Islet of Langerhans (tissue), 1 donor: Measurements from ENCODE around the gene SPTBN4.
"Not testable (repeated sequence)": the region's sequence is repeated elsewhere in the genome, so short reads cannot be mapped to it uniquely, and the experiment has no call there.

Experiments used
- FAIRE-seq: peaks from one replicate; lab custom pipeline; 2011; peaks lifted over from hg19 to GRCh38; lab: Jason Lieb, UNC

The SPTBN4 gene

DNA sequence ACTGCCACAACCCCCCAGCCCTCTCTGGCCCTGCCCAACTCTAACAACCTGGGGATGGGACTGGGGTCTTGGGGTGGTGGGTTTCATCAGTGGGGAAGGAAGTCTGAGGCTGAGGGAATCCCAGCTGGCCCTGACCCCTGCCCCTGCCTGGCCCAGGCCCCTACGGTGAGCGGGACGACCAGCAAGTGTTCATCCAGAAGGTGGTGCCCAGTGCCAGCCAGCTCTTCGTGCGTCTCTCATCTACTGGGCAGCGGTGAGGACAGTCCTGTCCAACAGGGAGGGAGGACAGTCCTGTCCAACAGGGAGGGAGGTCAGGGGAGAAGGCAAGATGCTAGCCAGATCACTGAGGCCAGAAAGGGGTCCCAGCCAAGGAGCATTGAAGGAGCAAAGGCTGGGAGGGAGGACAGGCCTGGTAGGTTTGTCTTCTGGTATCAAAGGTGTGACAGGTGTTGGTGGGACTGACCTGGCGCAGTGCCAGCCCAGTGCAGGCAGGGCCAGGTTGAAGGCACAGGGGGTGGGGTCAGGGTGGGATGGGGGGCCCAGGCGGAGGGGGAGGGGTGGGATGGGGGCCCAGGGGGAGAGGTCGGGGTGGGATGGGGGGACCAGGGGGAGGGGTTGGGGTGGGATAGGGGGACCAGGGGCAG, 122.2 kb downstream of the SPTBN4 start:
- FAIRE-seq = no peak

DNA sequence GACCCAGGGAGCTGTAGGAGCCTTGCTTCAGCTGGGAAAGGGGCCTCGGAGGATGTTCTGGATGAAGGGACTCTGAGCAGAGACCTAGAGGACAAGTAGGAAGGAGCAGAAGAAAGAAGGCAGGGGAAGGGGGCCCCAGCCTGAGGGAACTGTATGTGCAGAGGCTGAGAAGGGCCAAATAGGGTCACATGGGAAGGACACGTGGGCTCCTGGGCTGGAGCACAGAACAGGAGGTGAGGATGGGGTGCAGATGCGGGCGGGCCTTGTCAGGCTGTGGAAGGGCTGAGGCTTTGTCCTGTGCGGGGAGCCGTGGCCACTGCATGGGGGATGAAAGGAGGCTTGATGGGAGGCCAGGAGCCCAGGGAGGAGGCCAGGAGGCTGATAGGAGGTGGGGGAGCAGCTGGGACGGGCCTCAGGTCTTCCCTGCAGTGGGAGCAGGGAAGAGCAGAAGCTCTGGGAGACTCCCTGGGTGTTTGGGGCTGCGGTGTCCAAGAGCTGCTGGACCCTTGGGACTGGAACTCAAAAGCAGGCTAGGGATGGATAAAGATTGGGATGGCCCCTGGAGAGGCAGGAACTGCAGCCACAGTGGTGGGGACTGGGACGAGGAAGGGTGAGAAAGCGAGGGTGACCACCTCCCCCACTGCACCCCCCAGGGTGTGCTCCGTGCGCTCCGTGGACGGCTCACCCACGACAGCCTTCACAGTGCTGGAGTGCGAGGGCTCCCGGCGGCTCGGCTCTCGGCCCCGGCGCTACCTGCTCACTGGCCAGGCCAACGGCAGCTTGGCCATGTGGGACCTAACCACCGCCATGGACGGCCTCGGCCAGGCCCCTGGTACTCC, 123.0 kb downstream of the SPTBN4 start:
- no peak for FAIRE-seq

DNA sequence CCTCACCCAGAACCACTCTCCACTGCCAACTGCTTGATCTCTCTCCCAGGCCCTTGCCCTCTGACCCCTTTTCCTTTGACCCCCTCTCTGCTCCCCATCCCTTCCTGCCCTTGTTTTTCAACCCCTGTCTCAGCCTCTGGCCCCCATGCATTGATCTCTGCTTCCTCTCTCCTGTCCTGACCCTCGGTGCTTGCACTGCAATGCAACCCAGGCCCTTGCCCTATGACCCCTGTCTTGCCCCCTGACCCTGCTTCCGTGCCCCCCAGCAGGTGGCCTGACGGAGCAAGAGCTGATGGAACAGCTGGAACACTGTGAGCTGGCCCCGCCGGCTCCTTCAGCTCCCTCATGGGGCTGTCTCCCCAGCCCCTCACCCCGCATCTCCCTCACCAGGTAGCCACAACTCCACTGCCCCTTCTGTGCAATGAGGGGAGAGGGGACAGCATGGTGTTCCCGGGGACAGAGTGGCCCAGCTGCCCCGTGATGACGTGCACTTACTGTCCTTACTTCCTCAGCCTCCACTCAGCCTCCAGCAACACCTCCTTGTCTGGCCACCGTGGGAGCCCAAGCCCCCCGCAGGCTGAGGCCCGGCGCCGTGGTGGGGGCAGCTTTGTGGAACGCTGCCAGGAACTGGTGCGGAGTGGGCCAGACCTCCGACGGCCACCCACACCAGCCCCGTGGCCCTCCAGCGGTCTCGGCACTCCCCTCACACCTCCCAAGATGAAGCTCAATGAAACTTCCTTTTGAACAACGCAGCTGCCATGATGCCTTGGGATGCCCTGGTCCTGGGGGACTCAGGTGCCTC, 123.9 kb downstream of the SPTBN4 start:
- FAIRE-seq = no peak

DNA sequence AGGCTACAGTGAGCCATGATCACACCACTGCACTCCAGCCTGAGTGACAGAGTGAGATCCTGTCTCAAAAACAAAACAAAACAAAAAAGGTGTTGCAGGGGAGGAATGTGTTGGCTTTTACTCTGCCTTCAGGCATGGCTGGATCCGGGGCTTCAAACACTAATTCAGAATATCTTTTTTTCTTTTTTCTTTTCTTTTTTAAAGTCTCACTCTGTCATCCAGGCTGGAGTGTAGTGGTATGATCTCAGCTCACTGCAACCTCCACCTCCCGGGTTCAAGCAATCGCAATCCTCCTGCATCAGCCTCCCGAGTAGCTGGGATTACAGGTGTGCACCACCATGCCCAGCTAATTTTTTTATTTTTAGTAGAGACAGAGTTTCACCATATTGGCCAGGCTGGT, 124.9 kb downstream of the SPTBN4 start:
- not testable (repeated sequence) for FAIRE-seq

DNA sequence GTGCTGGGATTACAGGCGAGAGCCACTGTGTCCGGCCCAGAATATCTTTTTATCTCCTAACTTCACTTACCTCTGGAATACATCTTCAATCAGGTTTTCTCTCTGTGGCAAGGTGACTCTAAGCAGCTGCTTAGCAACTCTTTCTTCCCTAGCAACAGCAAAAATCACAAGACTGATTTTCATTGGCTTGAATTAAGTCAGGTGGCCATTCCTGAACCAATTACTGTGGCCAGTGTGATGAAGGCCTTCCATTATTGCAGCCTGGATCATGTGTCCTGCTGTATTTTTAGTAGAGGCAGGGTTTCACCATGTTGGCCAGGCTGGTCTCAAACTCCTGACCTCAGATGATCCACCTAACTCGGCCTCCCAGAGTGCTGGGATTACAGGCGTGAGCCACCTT, 125.4 kb downstream of the SPTBN4 start:
- no peak for FAIRE-seq

DNA sequence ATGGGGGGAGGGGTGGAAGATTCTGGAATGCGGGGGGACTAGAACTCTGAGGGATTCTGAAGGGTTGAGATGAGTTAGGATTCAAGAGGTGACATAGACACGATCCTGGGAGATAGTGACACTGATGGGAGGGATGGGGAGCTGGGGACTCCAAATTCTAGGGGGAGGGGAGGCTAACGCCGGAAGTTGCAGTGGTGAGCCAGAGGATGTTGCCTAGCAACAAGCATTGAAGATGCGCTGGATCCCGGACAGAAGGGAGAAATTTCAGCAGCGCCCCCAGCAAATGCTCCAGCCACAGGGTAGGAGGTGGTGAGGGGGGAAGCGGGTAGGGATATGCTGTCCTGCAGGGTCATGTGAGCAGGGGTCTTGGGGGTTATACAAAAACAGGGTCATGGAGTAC, 127.5 kb downstream of the SPTBN4 start:
- FAIRE-seq = no peak

DNA sequence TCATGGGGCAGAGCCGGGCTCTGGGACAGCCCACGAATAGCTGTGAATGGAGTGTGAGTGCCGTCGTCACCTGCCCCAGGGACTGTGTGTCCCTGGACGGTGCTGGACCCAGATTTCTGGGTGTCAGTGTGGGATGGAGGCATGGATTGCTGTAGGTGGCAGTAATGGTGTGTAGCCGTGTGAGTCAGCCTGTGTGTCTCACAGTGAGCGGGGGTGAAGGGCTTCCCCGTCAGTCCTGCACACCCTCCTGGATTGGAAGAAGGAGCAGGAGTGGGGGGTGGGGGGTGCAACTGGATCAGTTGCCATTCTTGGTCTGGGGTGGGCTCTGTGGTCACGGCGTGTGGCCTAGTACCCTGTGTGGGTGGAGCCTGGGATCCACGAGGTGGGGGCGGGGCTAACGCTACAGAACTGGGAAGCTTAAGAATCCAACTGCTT, 127.9 kb downstream of the SPTBN4 start:
- FAIRE-seq = no peak

DNA sequence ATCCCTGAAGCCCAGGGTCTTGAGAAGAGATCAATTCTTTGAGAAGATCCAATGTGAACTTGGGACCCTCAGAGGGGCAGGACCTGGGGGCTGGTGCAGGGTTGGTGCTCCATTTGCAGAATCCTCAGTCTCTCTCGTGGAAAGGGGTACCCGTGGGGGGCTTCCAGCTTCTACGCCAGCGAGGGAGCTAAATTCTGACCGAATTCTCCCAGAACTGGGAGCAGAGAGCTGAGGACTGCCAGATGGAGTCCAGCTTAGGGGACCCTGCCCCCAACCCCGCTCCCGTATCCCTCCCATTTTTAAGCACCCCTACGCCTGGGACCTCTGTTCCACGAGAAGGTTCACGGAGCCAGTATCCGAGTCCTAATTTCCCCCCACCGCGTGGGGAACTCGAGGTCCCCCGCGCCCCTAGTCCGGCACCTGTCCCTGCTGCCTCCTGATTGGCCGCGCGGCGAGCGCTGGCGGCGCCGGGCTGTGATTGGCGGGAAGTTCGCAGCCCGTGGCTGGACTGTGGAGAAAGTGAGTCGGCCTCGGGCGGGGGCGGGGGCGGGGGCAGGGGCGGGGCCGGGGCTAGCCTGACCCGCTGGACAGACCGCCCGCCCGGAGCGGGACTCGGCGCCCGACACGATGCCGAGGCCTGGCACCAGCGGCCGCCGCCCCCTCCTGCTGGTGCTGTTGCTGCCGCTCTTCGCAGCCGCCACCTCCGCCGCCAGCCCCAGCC, 130.0 kb downstream of the SPTBN4 start:
- FAIRE-seq = no peak

DNA sequence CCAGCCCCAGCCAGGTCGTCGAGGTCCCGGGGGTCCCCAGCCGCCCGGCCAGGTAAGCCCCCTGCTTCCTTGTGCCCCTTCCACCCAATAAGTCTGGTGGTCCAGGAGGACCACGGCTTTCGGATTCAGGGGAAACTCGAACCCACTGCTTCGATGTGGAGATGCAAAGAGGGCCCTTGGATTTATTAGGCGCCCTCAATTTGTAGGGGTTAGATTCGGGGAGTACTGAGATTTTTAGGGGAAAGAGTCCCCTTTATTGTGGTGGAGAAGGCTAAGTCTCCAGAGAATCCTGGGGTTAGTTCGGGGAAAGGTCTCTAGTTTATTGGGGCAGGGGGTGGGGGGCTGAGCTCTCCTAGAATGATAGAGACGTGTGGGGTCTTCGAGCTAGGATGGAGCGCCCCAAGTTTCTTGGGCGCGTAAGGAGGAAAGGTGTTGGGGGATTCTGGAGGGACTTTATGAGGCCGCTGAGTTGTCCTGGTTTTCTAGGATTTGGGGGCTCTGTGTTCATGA, 130.6 kb downstream of the SPTBN4 start:
- no peak for FAIRE-seq

DNA sequence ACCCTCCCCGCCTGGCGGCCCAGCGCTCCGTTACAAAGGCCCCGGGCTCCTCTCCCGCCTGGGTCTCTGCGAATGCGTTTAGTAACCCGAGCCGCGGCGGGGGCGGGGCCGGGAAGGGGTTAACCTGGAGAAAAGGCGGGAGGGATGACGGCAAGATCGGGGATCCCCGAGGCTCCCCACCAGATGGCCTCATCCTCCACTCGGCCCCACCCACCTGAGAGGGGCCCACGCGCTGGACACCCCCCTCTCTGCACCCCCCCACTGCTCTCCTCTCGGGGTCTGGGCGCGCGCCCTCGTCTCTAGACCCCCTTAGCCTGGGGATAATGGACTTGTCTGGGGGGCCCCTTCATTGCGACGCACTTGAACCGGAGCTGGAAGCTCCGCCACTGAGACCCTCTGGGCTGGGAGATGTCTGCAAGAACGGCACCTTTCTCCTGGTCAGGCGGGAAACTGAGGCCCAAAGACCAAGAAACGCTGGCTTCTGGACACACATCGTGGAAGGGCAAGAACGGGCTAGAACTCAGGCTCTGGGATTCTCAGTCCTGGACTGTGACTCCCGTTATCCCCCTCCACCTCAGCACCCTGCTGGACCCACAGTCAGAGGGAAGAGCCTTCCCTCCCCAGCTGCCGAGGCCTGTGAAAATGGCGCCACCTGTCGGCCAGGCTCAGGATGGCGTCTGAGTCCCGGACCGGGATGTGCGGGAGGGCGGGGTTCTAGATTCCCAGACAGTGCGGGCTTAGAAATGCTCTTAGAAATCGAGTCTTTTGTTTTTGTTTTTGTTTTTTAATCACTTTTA, 131.5 kb downstream of the SPTBN4 start:
- FAIRE-seq = no peak

DNA sequence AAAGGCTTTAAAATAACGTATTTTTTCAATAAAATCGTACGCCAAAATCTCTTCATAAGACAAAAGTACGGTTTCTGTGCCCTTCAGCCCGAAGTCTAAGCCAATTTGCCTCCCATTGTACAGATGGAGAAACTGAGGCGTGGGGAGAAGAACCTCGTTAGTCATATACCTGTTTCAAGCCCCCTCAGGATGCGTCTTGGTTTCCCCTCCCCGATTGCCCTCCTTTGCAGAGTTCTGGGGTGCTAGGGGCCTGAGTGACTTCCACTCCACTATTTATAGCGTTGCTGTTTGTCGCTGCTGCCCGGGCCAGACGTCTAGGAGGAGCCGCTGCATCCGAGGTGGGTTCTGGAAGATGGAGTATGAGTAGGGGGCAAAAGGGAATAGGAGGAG, 132.1 kb downstream of the SPTBN4 start:
- no peak for FAIRE-seq

DNA sequence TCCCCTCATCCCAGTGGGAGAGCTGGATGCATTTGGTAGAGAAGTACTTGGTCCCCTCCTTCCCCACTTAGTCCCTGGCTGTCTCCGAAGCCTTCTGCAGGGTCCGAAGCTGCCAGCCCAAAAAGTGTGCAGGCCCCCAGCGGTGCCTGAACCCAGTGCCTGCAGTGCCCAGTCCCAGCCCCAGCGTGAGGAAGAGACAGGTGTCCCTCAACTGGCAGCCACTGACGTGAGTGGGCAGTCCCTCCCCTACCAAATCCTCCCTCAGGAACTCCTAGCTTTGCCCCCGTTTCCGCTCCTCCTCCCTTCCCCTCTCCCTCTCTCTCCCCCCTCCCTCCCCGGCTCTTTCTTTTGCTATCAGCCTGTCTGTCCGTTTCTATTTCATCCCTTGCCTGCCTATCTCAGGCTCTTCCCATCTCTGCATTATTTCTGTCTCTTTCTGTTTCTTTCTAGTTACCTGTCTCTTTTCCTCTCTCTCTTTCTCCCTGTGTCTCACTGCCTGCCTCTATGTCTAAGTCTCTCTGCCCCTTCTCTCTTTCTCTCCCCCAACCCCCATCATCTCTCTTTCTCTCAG, 132.6 kb downstream of the SPTBN4 start:
- no peak for FAIRE-seq

DNA sequence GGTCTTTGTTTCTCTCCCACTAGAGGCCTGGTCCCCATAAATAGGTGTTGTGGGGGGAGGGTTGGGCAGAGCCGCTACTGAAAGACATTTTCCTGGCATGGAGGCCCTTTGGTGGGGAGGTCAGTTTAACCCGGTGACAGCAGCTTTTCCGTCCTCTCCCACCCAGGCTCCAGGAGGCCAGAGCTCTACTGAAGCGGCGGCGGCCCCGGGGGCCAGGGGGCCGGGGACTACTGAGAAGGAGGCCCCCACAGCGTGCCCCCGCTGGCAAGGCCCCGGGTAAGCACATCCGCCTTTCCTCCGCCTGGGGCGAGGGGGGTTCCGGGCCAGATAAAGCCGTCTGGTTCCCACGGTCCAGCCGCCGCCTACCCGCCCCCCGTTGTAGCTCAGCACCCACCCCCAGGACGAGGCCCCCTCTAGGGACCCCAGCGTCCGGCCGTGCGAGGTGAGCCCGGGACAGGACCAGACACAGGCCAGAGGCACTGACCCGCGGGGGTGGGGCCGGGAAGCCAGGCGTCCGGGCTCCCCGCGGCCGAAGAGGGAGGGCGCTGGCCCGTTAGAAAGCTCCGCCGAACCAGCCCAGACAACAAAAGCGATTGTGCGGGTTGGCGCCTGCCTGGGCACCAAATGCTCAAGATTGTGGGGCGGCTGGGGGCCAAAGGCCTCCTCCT, 133.2 kb downstream of the SPTBN4 start:
- no peak for FAIRE-seq

DNA sequence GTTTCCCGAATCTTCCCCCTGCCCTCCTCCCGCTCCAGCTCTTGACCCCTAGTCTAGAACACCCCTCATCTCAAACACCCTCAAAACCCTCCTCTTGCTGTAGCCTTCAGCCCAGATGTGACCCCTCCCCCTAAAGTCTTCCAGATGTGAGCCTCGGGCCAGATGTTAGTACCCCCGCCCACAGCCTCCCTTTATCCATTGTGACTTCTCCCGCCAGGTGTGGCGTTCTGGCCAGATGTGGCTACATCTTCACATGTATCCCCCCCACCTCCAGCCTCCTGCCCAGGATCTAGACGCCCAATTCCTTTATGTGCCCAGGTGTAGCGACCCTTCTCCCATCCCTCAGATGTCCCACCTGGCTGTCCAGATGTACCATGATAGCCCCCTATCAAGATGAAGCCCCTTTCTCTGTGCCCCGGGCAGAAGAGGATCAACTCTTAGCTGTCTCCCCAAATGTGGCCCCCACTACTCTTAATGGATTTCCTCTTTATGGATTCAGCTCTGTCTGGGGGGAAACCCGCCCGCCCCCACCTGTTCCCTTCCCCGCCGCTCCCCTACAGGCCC, 133.9 kb downstream of the SPTBN4 start:
- no peak for FAIRE-seq

DNA sequence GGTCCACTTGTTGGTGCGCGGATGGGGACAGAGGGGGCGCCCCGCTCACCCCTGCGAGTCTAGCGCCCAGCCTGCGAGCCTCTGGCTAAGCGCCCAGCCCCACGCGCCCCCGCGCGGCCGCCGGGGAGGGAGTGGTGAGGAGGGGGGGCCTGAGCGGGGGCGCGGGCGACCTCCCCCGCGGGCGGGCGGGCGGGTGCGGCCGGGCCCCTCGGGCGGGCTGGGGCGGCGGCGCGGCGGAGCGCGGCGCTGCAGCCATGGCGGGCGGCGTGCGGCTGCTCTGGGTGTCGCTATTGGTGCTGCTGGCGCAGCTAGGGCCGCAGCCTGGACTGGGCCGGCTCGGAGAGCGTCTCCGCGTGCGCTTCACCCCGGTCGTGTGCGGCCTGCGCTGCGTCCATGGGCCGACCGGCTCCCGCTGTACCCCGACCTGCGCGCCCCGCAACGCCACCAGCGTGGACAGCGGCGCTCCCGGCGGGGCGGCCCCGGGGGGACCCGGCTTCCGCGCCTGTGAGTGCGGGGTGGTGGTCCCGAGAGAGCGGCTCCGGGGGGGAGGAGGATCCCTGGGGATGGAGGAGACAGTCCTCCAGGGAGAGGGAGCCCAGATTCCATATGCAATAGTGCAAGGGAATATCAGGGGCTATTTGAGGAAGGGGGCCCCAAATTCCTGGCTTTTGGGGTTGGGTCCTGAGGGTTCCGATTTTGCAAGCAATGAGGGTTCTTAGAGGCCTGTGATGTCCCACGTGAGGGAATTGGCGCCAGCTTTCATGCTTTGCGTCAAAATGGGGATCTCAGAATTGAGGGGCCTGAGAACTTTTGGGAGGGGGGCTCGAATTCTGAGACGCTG, 134.6 kb downstream of the SPTBN4 start, which contains the start of gene LTBP4:
TSS of gene LTBP4 (plus strand) at position 236 of the 841 bp plus-strand sequence. CDS start at position 255, 19 bp downstream.
- no peak for FAIRE-seq

DNA sequence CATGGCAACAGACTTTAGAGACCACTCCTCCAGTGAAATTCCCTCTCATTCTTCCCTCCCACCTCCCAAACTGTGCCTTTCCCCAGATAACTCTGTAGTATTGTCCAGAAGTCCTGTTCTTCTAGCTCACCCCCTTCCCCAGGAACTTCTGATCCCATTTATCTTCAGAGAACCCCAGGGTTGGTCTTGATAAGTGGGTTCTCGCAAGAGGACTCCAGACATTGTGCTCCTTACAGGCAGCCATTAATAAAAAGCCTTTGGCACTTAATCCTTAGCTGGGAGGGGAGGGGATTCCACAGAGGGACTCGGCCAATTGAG, 136.2 kb downstream of the SPTBN4 start:
- no peak for FAIRE-seq

DNA sequence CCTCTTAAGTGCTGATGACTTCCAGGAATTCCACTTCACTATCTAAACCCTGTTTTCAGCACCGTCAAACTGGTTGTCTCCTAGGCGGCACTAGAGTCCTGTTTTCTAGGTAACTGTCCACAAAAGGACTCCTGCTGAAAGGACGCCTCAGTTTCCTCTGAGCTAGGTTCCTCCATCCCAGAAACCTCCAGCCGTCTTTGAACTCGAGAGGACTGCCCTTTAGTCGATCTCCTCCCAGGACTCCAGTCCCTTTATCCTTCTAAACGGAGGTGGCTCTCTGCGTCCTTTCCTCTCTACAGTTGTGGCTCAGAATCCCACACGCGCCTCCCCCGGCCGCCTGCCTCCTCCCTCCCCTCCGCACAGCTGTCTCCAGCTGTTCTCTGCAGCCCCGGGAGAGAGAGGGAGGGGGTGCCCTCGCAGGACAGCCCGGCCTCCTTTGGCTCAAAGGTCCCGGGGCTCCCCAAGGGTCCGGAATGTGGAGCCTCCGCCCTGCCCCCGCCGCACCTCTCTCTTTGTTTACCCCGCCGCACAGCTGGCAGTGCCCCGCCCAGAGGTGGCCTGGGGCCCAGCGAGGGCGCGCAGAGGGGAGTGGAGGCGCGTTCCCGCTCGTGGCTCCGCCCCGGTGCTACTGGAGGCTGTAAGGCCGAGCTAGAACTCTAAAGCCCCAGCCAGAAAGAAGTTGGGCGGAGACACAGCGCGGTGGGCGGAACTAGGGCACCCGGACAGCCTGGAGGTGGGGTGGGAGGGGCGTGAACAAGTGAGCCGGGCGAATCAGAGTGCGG, 136.8 kb downstream of the SPTBN4 start:
- no peak for FAIRE-seq

DNA sequence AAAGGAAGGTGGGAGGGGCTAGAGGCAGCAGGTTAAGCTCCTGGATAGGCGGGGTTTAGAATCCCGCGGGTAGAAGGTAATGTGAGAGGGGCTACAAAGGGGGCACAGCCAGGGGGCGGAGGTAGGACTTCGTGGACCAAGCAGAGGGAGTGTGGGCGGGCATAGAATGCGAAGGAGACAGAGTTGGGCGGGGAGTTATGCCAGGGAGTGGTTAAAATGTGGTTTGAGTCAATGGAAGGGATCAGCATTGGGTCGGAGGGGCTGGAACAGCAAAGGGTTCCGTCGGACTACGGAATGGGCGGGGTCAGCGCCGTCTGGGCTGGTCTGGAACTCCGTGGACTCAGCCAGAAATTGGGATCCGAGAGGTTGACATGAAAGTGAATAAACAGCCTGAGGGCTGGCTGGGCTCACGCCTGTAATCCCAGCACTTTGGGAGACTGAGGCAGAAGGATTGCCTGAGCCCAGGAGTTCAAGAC, 137.4 kb downstream of the SPTBN4 start:
- no peak for FAIRE-seq
